Cortex of kidney (tissue), 1 donor: ENCODE results near the gene SUGT1.
"Not testable (repeated sequence)": the region's sequence is repeated elsewhere in the genome, so short reads cannot be mapped to it uniquely, and the experiment has no call there.

Source experiments
- DNase-seq: peaks from one replicate; lab custom pipeline; 2025; lab: John Stamatoyannopoulos, UW

The SUGT1 gene

GRCh38 chr13:52669677-52670076 lies 17.0 kb downstream of the SUGT1 start:
- no peak for DNase-seq

- DNase-seq: no peak
Measured at GRCh38 chr13:52670726-52671125, 18.1 kb downstream of the SUGT1 start.

- DNase-seq: no peak
Measured at GRCh38 chr13:52673465-52673864, 20.8 kb downstream of the SUGT1 start.

GRCh38 chr13:52677823-52678222 lies 25.2 kb downstream of the SUGT1 start:
- DNase-seq: no peak

GRCh38 chr13:52685806-52686205 lies 33.2 kb downstream of the SUGT1 start:
- DNase-seq: not testable (repeated sequence)

GRCh38 chr13:52686376-52686775 lies 33.7 kb downstream of the SUGT1 start:
- DNase-seq: no peak

- no peak for DNase-seq
Measured at GRCh38 chr13:52695856-52696255, 43.2 kb downstream of the SUGT1 start.

- DNase-seq: no peak
Measured at GRCh38 chr13:52696566-52696965, 43.9 kb downstream of the SUGT1 start.

GRCh38 chr13:52701728-52702465 lies 49.3 kb downstream of the SUGT1 start:
- no peak for DNase-seq

- DNase-seq: no peak
Measured at GRCh38 chr13:52703482-52703881, 50.8 kb downstream of the SUGT1 start.

- no peak for DNase-seq
Measured at GRCh38 chr13:52706081-52706480, 53.4 kb downstream of the SUGT1 start.

- no peak for DNase-seq
Measured at GRCh38 chr13:52707375-52707774, 54.7 kb downstream of the SUGT1 start.

- not testable (repeated sequence) for DNase-seq
Measured at GRCh38 chr13:52708266-52708665, 55.6 kb downstream of the SUGT1 start.

- no peak for DNase-seq
Measured at GRCh38 chr13:52711286-52711685, 58.6 kb downstream of the SUGT1 start.

GRCh38 chr13:52712385-52712784 lies 59.7 kb downstream of the SUGT1 start:
- no peak for DNase-seq

GRCh38 chr13:52713894-52714293 lies 61.3 kb downstream of the SUGT1 start:
- no peak for DNase-seq

- not testable (repeated sequence) for DNase-seq
Measured at GRCh38 chr13:52720904-52721303, 68.3 kb downstream of the SUGT1 start.

GRCh38 chr13:52721356-52721755 lies 68.7 kb downstream of the SUGT1 start:
- DNase-seq: not testable (repeated sequence)

- no peak for DNase-seq
Measured at GRCh38 chr13:52723181-52723580, 70.5 kb downstream of the SUGT1 start.

GRCh38 chr13:52725302-52725701 lies 72.7 kb downstream of the SUGT1 start:
- DNase-seq: no peak

GRCh38 chr13:52726258-52726657 lies 73.6 kb downstream of the SUGT1 start:
- no peak for DNase-seq

GRCh38 chr13:52734075-52734623 lies 81.5 kb downstream of the SUGT1 start:
- DNase-seq: no peak

- no peak for DNase-seq
Measured at GRCh38 chr13:52736891-52737290, 84.3 kb downstream of the SUGT1 start.

- no peak for DNase-seq
Measured at GRCh38 chr13:52737451-52737850, 84.8 kb downstream of the SUGT1 start.
